ENCODE results near the gene NUP153.
"Not testable (repeated sequence)": the region's sequence is repeated elsewhere in the genome, so short reads cannot be mapped to it uniquely, and the experiment has no call there.

DNA sequence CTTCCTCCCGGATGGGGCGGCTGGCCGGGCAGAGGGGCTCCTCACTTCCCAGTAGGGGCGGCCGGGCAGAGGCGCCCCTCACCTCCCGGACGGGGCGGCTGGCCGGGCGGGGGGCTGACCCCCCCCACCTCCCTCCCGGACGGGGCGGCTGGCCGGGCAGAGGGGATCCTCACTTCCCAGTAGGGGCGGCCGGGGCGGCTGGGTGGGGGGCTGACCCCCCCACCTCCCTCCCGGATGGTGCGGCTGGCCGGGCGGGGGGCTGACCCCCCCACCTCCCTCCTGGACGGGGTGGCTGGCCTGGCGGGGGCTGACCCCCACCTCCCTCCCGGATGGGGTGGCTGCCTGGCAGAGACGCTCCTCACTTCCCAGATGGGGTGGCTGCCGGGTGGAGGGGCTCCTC is 28.6 kb upstream of the NUP153 start:
- TF ChIP-seq, protein P1, sequence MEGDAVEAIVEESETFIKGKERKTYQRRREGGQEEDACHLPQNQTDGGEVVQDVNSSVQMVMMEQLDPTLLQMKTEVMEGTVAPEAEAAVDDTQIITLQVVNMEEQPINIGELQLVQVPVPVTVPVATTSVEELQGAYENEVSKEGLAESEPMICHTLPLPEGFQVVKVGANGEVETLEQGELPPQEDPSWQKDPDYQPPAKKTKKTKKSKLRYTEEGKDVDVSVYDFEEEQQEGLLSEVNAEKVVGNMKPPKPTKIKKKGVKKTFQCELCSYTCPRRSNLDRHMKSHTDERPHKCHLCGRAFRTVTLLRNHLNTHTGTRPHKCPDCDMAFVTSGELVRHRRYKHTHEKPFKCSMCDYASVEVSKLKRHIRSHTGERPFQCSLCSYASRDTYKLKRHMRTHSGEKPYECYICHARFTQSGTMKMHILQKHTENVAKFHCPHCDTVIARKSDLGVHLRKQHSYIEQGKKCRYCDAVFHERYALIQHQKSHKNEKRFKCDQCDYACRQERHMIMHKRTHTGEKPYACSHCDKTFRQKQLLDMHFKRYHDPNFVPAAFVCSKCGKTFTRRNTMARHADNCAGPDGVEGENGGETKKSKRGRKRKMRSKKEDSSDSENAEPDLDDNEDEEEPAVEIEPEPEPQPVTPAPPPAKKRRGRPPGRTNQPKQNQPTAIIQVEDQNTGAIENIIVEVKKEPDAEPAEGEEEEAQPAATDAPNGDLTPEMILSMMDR (IDR thresholded peaks at IDR 0.05) = not testable (repeated sequence)
- TF ChIP-seq POLR2A (IDR thresholded peaks at IDR 0.05) = not testable (repeated sequence)

Measured in lower leg skin (tissue), 3 donors.